ENCODE data around the gene BRCA2.

Gene BRCA2

GRCh38 chr13:32383836-32384618, 68.7 kb downstream of the BRCA2 start:
- in situ Hi-C loops (cut with HindIII; ENCODE audit: low sequenced_read_pairs), result no loop called here

GRCh38 chr13:32384702-32385101, 69.4 kb downstream of the BRCA2 start:
- in situ Hi-C loops (cut with HindIII; ENCODE audit: low sequenced_read_pairs), result no loop called here

- in situ Hi-C loops (cut with HindIII; ENCODE audit: low sequenced_read_pairs), result no loop called here
Measured at GRCh38 chr13:32385410-32385809, 70.1 kb downstream of the BRCA2 start.

- in situ Hi-C loops (cut with HindIII; ENCODE audit: low sequenced_read_pairs), result no loop called here
Measured at GRCh38 chr13:32390048-32390447, 74.7 kb downstream of the BRCA2 start.

- in situ Hi-C loops (cut with HindIII; ENCODE audit: low sequenced_read_pairs), result no loop called here
Measured at GRCh38 chr13:32390484-32390883, 75.2 kb downstream of the BRCA2 start.

- in situ Hi-C loops (cut with HindIII; ENCODE audit: low sequenced_read_pairs), result no loop called here
Measured at GRCh38 chr13:32391101-32391619, 75.9 kb downstream of the BRCA2 start.

- in situ Hi-C loops (cut with HindIII; ENCODE audit: low sequenced_read_pairs), result no loop called here
Measured at GRCh38 chr13:32403108-32403507, 87.8 kb downstream of the BRCA2 start.

- in situ Hi-C loops (cut with HindIII; ENCODE audit: low sequenced_read_pairs), result no loop called here
Measured at GRCh38 chr13:32407854-32408253, 92.5 kb downstream of the BRCA2 start.

GRCh38 chr13:32408296-32409000, 93.1 kb downstream of the BRCA2 start:
- in situ Hi-C loops (cut with HindIII; ENCODE audit: low sequenced_read_pairs), result no loop called here

GRCh38 chr13:32409001-32409313, 93.6 kb downstream of the BRCA2 start:
- in situ Hi-C loops (cut with HindIII; ENCODE audit: low sequenced_read_pairs), result no loop called here

GRCh38 chr13:32409561-32410421, 94.5 kb downstream of the BRCA2 start:
- in situ Hi-C loops (cut with HindIII; ENCODE audit: low sequenced_read_pairs), result no loop called here

GRCh38 chr13:32413284-32413683, 98.0 kb downstream of the BRCA2 start:
- in situ Hi-C loops (cut with HindIII; ENCODE audit: low sequenced_read_pairs), result no loop called here

GRCh38 chr13:32414580-32414979, 99.3 kb downstream of the BRCA2 start:
- in situ Hi-C loops (cut with HindIII; ENCODE audit: low sequenced_read_pairs), result no loop called here

GRCh38 chr13:32415019-32415418, 99.7 kb downstream of the BRCA2 start:
- in situ Hi-C loops (cut with HindIII; ENCODE audit: low sequenced_read_pairs), result no loop called here

GRCh38 chr13:32417995-32418394, 102.7 kb downstream of the BRCA2 start:
- in situ Hi-C loops (cut with HindIII; ENCODE audit: low sequenced_read_pairs), result no loop called here

- in situ Hi-C loops (cut with HindIII; ENCODE audit: low sequenced_read_pairs), result no loop called here
Measured at GRCh38 chr13:32419862-32420261, 104.6 kb downstream of the BRCA2 start.

GRCh38 chr13:32423592-32423991, 108.3 kb downstream of the BRCA2 start:
- in situ Hi-C loops (cut with HindIII; ENCODE audit: low sequenced_read_pairs), result no loop called here

GRCh38 chr13:32425158-32425557, 109.8 kb downstream of the BRCA2 start:
- in situ Hi-C loops (cut with HindIII; ENCODE audit: low sequenced_read_pairs), result no loop called here

GRCh38 chr13:32426191-32426989, 111.1 kb downstream of the BRCA2 start:
- in situ Hi-C loops (cut with HindIII; ENCODE audit: low sequenced_read_pairs), result no loop called here

- in situ Hi-C loops (cut with HindIII; ENCODE audit: low sequenced_read_pairs), result no loop called here
Measured at GRCh38 chr13:32426990-32427851, 111.9 kb downstream of the BRCA2 start.
